ENCODE results near the gene ABCG2.
"Not testable (repeated sequence)": the region's sequence is repeated elsewhere in the genome, so short reads cannot be mapped to it uniquely, and the experiment has no call there.

Gene ABCG2

GRCh38 chr4:88166608-88167007, 8.2 kb upstream of the ABCG2 start:
- no peak for DNase-seq (ENCODE audit: low read depth in 2 of 2)

GRCh38 chr4:88163336-88163735, 4.9 kb upstream of the ABCG2 start:
- no peak for DNase-seq (ENCODE audit: low read depth in 2 of 2)

DNA sequence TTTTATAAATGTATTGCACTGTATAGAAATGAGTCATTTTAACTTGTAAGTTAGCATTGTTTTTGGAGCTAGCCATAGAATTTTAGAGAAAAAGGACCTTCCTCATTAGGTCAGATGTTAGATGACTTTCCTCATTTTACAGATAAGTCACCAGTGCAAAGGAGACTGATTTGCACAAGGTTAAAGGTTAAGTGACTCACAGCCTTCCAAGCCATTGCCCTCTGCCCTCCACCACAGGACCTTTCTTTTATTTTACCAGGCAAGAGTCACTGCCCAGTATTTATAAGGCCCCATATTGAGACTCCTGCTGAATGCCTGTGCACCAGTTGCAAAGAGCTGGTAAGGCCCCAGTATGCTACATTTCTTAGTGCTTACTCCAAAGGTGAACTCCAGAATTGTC, 4.2 kb upstream of the ABCG2 start:
- no peak for DNase-seq (ENCODE audit: low read depth in 2 of 2)

DNA sequence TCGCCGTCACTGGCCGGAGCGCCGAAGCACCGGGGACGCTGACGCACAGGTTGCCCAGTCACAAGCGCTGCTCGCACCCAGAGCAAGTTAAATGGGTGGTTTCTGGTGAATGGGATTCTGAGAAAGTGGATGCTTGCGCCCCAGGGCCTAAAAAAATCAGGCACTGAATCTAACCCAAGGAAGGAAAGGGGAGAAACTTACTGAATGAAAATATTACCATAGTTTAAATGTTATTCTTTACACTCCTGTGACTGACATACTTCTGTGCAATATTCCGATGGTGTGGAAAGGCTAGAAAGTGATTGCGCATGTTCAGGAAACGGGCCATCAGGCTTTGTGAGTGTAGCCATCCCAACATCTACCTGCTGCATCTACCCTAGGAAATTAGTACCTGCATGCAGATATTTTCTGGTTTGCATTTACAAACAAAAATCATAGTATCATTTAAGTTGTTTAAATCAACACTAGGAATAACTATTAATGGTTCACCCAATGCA, 838 bp upstream of the ABCG2 start:
- DNase-seq (ENCODE audit: low read depth in 2 of 2) = no peak

- DNase-seq (ENCODE audit: low read depth in 2 of 2) = no peak
These were observed 376 bp downstream of the ABCG2 start for GRCh38 chr4:88158038-88158488.

DNA sequence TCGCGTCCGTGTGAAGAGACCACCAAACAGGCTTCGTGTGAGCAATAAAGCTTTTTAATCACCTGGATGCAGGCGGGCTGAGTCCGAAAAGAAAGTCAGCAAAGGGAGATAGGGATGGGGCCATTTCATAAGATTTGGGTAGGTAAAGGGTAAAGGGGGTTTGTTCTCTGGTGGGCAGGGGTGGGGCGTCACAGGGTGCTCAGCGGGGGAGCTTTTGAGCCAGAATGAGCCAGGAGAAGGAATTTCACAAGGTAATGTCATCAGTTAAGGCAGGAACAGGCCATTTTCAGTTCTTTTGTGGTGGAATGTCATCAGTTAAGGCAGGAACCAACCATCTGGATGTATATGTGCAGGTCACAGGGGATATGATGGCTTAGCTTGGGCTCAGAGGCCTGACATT, 6.1 kb downstream of the ABCG2 start:
- not testable (repeated sequence) for DNase-seq (ENCODE audit: low read depth in 2 of 2)

DNA sequence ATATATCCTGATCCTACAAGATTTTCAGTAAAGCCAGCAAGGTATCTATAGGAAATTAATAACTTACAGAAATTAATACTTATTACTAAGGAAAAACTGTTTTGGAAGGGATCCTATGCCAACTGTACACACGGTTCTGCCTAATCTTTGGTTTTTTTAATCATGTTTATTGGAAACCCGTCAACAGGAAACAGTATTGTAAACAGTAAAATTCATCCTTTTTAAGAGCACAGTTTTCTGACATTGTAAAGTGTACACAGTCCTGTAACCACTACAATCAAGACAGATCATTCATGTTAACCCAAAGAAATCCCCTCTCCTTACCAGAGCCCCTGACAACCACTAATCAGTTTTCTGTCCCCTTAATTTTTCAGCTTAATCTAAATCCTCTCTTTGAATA, 9.9 kb downstream of the ABCG2 start:
- no peak for DNase-seq (ENCODE audit: low read depth in 2 of 2)

DNA sequence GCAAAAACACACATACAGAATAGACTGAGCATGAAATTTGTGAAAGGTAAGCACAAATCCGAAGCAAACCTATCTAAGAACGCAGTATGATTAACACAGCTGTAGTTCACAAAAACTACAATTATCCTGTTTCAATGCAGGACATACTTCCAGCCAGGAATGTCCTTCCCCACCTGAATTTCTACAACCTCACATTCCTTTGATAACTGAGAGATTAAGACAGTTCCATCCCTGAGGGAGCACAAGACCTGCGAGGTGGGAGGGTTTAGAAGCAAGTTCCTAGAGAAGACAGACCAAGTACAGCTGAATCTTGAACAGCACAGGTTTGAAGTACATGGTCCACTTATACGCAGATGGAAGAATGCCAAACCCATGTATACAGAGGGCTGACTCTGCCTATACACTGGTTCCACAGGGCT, 10.6 kb downstream of the ABCG2 start:
- DNase-seq (ENCODE audit: low read depth in 2 of 2) = no peak

GRCh38 chr4:88146891-88147290, 11.5 kb downstream of the ABCG2 start:
- DNase-seq (ENCODE audit: low read depth in 2 of 2) = no peak

GRCh38 chr4:88144866-88145300, 13.6 kb downstream of the ABCG2 start:
- no peak for DNase-seq (ENCODE audit: low read depth in 2 of 2)

DNA sequence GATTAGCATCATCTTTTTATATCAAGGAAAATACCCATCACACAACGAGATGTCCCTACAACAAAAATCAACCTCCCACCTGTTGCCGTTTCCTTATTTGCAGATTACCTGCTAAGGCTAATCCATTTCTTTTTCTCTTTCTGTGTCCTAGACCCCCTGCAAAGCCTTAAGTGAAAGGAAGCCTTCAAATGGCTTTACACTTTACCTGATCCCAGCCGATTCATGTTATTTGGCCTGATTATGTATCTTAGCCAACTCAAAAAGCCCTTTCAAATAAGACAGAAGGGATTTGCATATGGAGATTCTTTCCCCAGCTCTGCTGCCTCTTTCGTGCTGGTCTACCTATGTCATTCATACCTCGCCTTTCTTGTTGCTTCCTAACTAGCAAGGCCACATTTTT, 14.4 kb downstream of the ABCG2 start:
- no peak for DNase-seq (ENCODE audit: low read depth in 2 of 2)

GRCh38 chr4:88143504-88143903, 14.9 kb downstream of the ABCG2 start:
- no peak for DNase-seq (ENCODE audit: low read depth in 2 of 2)

- no peak for DNase-seq (ENCODE audit: low read depth in 2 of 2)
These were observed 19.9 kb downstream of the ABCG2 start for GRCh38 chr4:88138561-88138960.

DNA sequence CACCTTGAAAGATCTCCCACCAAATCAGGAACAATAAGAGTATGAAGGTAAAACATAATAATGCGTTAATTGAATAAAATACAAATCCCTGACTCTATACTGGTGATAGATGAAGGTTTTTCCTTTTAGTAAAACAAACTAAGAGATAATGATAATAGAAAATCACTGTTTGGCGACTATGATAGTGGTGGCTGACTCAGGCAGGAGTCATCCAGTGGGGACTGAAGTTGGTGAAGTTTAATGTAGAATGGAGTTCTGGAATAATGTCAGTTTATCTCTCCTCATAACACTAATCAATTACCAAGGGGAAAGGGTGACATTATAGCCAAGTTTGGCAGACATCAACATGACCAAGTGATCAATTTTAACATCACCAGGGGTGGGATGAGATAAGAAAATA, 21.3 kb downstream of the ABCG2 start:
- no peak for DNase-seq (ENCODE audit: low read depth in 2 of 2)

DNA sequence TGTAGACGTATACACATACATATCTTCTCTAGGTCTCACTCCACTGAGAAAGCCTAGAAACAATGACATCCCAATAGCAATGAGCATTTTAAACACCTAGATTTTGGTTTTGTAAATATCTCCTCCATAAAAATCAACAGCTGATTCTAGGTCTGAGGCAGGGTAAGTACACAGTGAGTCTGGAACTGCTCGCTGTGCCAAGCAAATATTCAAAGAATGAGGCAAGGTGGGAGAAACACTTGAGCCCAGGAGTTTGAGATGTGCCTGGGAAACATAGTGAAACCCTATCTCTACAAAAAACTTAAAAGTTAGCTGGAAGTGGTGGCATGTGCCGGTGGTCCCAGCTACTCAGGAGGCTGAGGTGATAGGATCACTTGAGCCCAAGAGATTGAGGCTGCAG, 22.2 kb downstream of the ABCG2 start:
- DNase-seq (ENCODE audit: low read depth in 2 of 2) = no peak

DNA sequence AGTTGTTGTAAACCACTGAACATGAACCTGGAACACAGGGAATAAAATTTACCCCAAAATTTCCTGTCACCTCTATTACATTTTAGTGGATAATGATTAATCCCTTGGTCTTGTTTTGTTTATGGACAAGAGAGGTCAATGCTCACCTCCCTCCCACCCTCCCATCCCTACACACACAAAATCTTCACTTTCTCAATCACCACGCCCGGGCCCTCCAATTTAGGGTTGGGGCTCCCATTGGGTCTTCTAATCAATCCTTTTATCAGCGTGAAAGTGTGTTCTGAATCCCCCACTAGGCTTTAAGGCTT, 23.1 kb downstream of the ABCG2 start:
- no peak for DNase-seq (ENCODE audit: low read depth in 2 of 2)

GRCh38 chr4:88134536-88135355, 23.7 kb downstream of the ABCG2 start:
- DNase-seq (ENCODE audit: low read depth in 2 of 2) = no peak

DNA sequence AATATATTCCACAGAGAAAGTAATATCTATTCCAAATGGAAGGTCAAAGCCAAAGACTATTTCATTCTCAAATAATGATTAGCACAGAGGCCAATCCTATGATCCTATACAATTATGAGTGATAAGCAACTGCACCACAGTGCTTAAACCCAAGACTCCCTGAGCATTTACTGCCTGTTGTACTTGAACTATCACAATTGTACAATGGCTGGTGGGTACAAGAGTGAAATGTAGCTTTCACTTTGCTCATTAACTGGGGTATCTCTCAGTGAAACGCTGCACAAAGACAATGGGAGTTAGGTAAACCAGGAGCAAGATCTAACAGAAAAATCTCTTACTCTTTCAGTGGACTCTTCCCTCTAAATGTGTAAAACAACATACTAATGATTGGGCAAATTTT, 24.3 kb downstream of the ABCG2 start:
- no peak for DNase-seq (ENCODE audit: low read depth in 2 of 2)

- no peak for DNase-seq (ENCODE audit: low read depth in 2 of 2)
These were observed 27.7 kb downstream of the ABCG2 start for GRCh38 chr4:88130544-88131305.

- no peak for DNase-seq (ENCODE audit: low read depth in 2 of 2)
These were observed 28.4 kb downstream of the ABCG2 start for GRCh38 chr4:88130003-88130402.

- DNase-seq (ENCODE audit: low read depth in 2 of 2) = not testable (repeated sequence)
These were observed 36.2 kb downstream of the ABCG2 start for GRCh38 chr4:88122260-88122659.

- DNase-seq (ENCODE audit: low read depth in 2 of 2) = no peak
These were observed 38.5 kb downstream of the ABCG2 start for GRCh38 chr4:88119943-88120342.

GRCh38 chr4:88115587-88115986, 42.9 kb downstream of the ABCG2 start:
- no peak for DNase-seq (ENCODE audit: low read depth in 2 of 2)

Data from activated CD8-positive, alpha-beta memory T cell treated with anti-CD3 and anti-CD28 coated beads for 4 hours (primary cell).